ENCODE measurements around the gene PACRGL. TPM values are rescaled to one million over a fixed set of nuclear protein-coding genes. Genes with fewer than 3 reads are reported as not detected.

PACRGL gene
- 14.6 and 24.7 TPM in 2 replicates for total RNA-seq

GRCh38 chr4:20700007-20700761, at the start of gene PACRGL:
TSS of gene PACRGL (plus strand) at chr4:20700458. CDS start at chr4:20704482, 4,024 bp downstream.

